GM12878 (cell line): ENCODE data around the gene ANO10.

Experiments
- MYB ChIP-seq: fragments of 150-350 bp; IDR thresholded peaks from 2 replicates; pipeline ENCODE4 v1.6.1; 2014; ENCODE audit warnings: mild to moderate bottlenecking, low read depth, low read length, borderline replicate concordance
- POLR2A ChIP-seq: IDR thresholded peaks from 2 replicates; pipeline ENCODE4 v1.6.1; 2011; ENCODE audit warnings: low read depth, mild to moderate bottlenecking, low read length
- RAD21 ChIP-seq: IDR thresholded peaks from 2 replicates; pipeline ENCODE4 v1.6.1; 2011; ENCODE audit warnings: mild to moderate bottlenecking, low read depth, low read length, moderate library complexity; ENCODE audit not compliant: insufficient read depth
- ZNF24 ChIP-seq: fragments of 450-650 bp; IDR thresholded peaks from 2 replicates; pipeline ENCODE4 v1.6.1; 2017; ENCODE audit warnings: antibody characterized with exemption, mild to moderate bottlenecking

DNA sequence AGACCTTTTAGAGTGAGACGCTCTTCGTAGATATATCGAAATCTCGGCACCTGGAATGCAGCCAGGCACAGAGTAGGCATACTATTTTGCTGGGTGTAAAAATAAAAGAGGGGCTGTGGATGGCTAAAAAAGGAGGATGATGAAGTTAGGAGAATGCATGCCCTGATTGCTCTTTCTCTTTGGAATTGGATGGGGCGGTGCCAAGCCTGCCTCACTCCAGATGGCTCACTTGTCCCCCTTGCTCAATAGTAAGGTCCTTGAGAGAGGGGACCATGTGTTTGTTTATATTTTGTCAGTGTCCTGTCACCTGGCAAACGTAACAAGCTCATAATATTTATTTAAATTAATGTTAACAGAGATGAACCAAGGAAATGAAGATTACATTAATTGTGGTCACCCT, 302.4 kb downstream of the ANO10 start:
- no peak for TF ChIP-seq RAD21
- TF ChIP-seq MYB = no peak
- TF ChIP-seq POLR2A = no peak
- no peak for TF ChIP-seq ZNF24
